SH-SY5Y (cell line): ENCODE measurements around the gene HORMAD2.

Source experiments
- GATA2 ChIP-seq: IDR thresholded peaks from 2 replicates; pipeline ENCODE4 v1.6.1; 2011; ENCODE audit warnings: mild to moderate bottlenecking, low read depth, low read length
- GATA3 ChIP-seq: IDR thresholded peaks from 2 replicates; pipeline ENCODE4 v1.6.1; 2011; ENCODE audit warnings: low read depth, mild to moderate bottlenecking, low read length, moderate library complexity

DNA sequence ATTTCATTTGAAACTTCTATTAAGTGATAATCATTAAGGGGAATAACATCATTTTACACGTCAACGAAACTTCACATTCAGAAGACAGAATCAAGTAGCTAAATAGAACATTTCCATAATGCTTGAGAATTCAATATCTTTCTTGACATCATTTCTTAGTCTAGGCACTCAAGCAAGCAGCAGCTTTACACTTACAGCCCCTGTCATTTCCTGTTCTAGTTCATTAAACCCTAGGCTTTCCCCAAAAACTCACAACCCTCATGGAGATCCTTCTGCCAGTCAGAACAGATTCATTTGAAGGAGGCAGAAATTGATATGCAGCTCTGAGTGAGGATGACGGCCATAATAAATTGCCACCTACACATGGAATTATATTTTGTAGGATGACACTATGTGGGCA is 5.3 kb upstream of the HORMAD2 start:
- no peak for TF ChIP-seq GATA2
- TF ChIP-seq GATA3 = no peak
